Progenitor cell of endocrine pancreas (in vitro differentiated cells): ENCODE measurements around the gene SZT2. TPM values are rescaled to one million over a fixed set of nuclear protein-coding genes. Genes with fewer than 3 reads are reported as not detected.

ENCODE experiments used
- DNase-seq: peaks from one replicate; pipeline ENCODE4 v3.0.0; 2021; ENCODE audit warnings: low spot score; ENCODE audit not compliant: unreplicated experiment
- H3K27ac Mint-ChIP-seq: 2 replicates; pipeline ENCODE4 v1.8.0; 2021; ENCODE audit warnings: mild to moderate bottlenecking, moderate library complexity, mixed read lengths
- H3K27me3 Mint-ChIP-seq: 2 replicates; pipeline ENCODE4 v1.8.0; 2021; ENCODE audit warnings: mixed read lengths
- H3K36me3 Mint-ChIP-seq: 2 replicates; pipeline ENCODE4 v1.8.0; 2022; ENCODE audit warnings: mixed read lengths; ENCODE audit not compliant: insufficient read depth
- H3K4me1 Mint-ChIP-seq: 2 replicates; pipeline ENCODE4 v1.8.0; 2021; ENCODE audit warnings: low read depth, mixed read lengths
- H3K4me3 Mint-ChIP-seq: 2 replicates; pipeline ENCODE4 v1.8.0; 2021; ENCODE audit warnings: low read depth, mild to moderate bottlenecking, moderate library complexity, mixed read lengths
- H3K9me3 Mint-ChIP-seq: 2 replicates; pipeline ENCODE4 v1.8.0; 2021; ENCODE audit warnings: low read depth, mixed read lengths
- CTCF ChIP-seq: fragments of 200-600 bp; sonication (generic); IDR thresholded peaks from one replicate; pipeline ENCODE4 v1.5.0; 2021; ENCODE audit warnings: antibody characterized with exemption, mild to moderate bottlenecking; ENCODE audit not compliant: unreplicated experiment
- total RNA-seq: library from RNA; stranded (reverse); gene quantifications from 2 replicates; pipeline ENCODE4 v1.2.1, GENCODE V29; 2021

SZT2 gene
- total RNA-seq, 1 donor from 2014 or later = 75.4 TPM

GRCh38 chr1:43479414-43479813 is 89.7 kb downstream of the SZT2 start:
- no peaks in the 10 kb centered on the region for H3K4me1 Mint-ChIP-seq
- no peak for TF ChIP-seq CTCF
- H3K9me3 Mint-ChIP-seq = peaks cover 10% of the 10 kb centered on the region
- no peak for DNase-seq
- H3K27ac Mint-ChIP-seq = no peak overlapping the region
- H3K36me3 Mint-ChIP-seq = no peaks in the 10 kb centered on the region
- H3K27me3 Mint-ChIP-seq = no peaks in the 10 kb centered on the region
- no peak overlapping the region for H3K4me3 Mint-ChIP-seq

- Mint-ChIP-seq H3K27ac (no peak overlapping the region), H3K9me3 (peaks cover 7% of the 10 kb centered on the region), H3K36me3 (no peaks in the 10 kb centered on the region), H3K4me1 (no peaks in the 10 kb centered on the region), H3K4me3 (no peak overlapping the region), H3K27me3 (no peaks in the 10 kb centered on the region)
- TF ChIP-seq CTCF = no peak
- no peak for DNase-seq
These were observed 91.8 kb downstream of the SZT2 start for GRCh38 chr1:43481491-43481890.

GRCh38 chr1:43482215-43482614 is 92.5 kb downstream of the SZT2 start:
- no peak overlapping the region for H3K27ac Mint-ChIP-seq
- H3K9me3 Mint-ChIP-seq = peaks cover 10% of the 10 kb centered on the region
- no peak for DNase-seq
- no peaks in the 10 kb centered on the region for H3K4me1 Mint-ChIP-seq
- TF ChIP-seq CTCF = no peak
- no peak overlapping the region for H3K4me3 Mint-ChIP-seq
- no peaks in the 10 kb centered on the region for H3K27me3 Mint-ChIP-seq
- peaks cover 2% of the 10 kb centered on the region for H3K36me3 Mint-ChIP-seq

- no peak for TF ChIP-seq CTCF
- Mint-ChIP-seq H3K36me3 (peaks cover 2% of the 10 kb centered on the region), H3K27me3 (no peaks in the 10 kb centered on the region), H3K9me3 (peaks cover 20% of the 10 kb centered on the region), H3K27ac (no peak overlapping the region), H3K4me3 (no peak overlapping the region), H3K4me1 (no peaks in the 10 kb centered on the region)
- no peak for DNase-seq
These were observed 94.7 kb downstream of the SZT2 start for GRCh38 chr1:43484367-43484766.

- no peak for TF ChIP-seq CTCF
- no peak overlapping the region for H3K27ac Mint-ChIP-seq
- peaks cover 2% of the 10 kb centered on the region for H3K36me3 Mint-ChIP-seq
- H3K9me3 Mint-ChIP-seq = peaks cover 31% of the 10 kb centered on the region
- no peak overlapping the region for H3K4me3 Mint-ChIP-seq
- H3K4me1 Mint-ChIP-seq = no peaks in the 10 kb centered on the region
- no peak for DNase-seq
- H3K27me3 Mint-ChIP-seq = no peaks in the 10 kb centered on the region
These were observed 98.5 kb downstream of the SZT2 start for GRCh38 chr1:43488165-43488564.
